WTC11 (cell line): Measurements from ENCODE around the gene SINHCAF. TPM values are rescaled to one million over a fixed set of nuclear protein-coding genes. Genes with fewer than 3 reads are reported as not detected.
A peak's percentile ranks its signal among the peaks of the same experiment; 100 is the strongest.

ENCODE experiments used
- ATAC-seq: fragments of 200-7000 bp; cut with Tn5 transposase; 2 replicates; pipeline ENCODE4 v1.10.0; 2021; ENCODE audit warnings: mild to moderate bottlenecking, moderate library complexity
- CTCF ChIA-PET: fragments of 300-600 bp; sonication (Branson Sonifier 250); formaldehyde crosslinking; loops from one replicate; lab custom pipeline; 2021; ENCODE audit warnings: antibody characterized with exemption; lab: Charles Lee
- POLR2A ChIA-PET: fragments of 350-600 bp; sonication (Branson Sonifier 250); formaldehyde crosslinking; loops from one replicate; lab custom pipeline; 2021; ENCODE audit warnings: antibody characterized with exemption; lab: Charles Lee
- DNase-seq: peaks from one replicate; pipeline ENCODE4 v3.0.0; 2021; ENCODE audit warnings: low spot score
- H3K27ac Mint-ChIP-seq: 2 replicates; pipeline ENCODE4 v1.8.0; 2021; ENCODE audit warnings: mixed read lengths
- H3K27me3 Mint-ChIP-seq: 2 replicates; pipeline ENCODE4 v1.8.0; 2021; ENCODE audit warnings: low read depth, mild to moderate bottlenecking, moderate library complexity, mixed read lengths
- H3K36me3 Mint-ChIP-seq: 2 replicates; pipeline ENCODE4 v1.8.0; 2021; ENCODE audit warnings: mixed read lengths
- H3K4me1 Mint-ChIP-seq: 2 replicates; pipeline ENCODE4 v1.8.0; 2022; ENCODE audit warnings: mixed read lengths
- H3K4me3 Mint-ChIP-seq: 2 replicates; pipeline ENCODE4 v1.8.0; 2021; ENCODE audit warnings: mild to moderate bottlenecking, moderate library complexity, mixed read lengths
- H3K9me3 Mint-ChIP-seq: 2 replicates; pipeline ENCODE4 v1.8.0; 2021; ENCODE audit warnings: mixed read lengths
- ATF1 ChIP-seq: sonication (generic); formaldehyde crosslinking; IDR thresholded peaks from 2 replicates; pipeline ENCODE4 v1.8.1; 2023; ENCODE audit warnings: mild to moderate bottlenecking, moderate library complexity, missing genetic modification reagents
- ELF4 ChIP-seq: sonication (generic); formaldehyde crosslinking; IDR thresholded peaks from 2 replicates; pipeline ENCODE4 v1.8.1; 2022; ENCODE audit warnings: low read depth, mild to moderate bottlenecking, moderate library complexity, missing genetic modification reagents
- ETV6 ChIP-seq: sonication (generic); formaldehyde crosslinking; IDR thresholded peaks from 2 replicates; pipeline ENCODE4 v1.8.1; 2022; ENCODE audit warnings: mild to moderate bottlenecking, missing genetic modification reagents
- FOXJ3 ChIP-seq: sonication (generic); formaldehyde crosslinking; IDR thresholded peaks from 2 replicates; pipeline ENCODE4 v1.9.0; 2021; ENCODE audit warnings: missing genetic modification reagents, mild to moderate bottlenecking, borderline replicate concordance
- HMGXB4 ChIP-seq: sonication (generic); formaldehyde crosslinking; IDR thresholded peaks from 2 replicates; pipeline ENCODE4 v1.8.1; 2023; ENCODE audit warnings: mild to moderate bottlenecking, moderate library complexity, missing genetic modification reagents
- JUN ChIP-seq: sonication (generic); formaldehyde crosslinking; IDR thresholded peaks from 2 replicates; pipeline ENCODE4 v1.8.0; 2023; ENCODE audit warnings: mild to moderate bottlenecking, missing genetic modification reagents
- KAT7 ChIP-seq: sonication (generic); formaldehyde crosslinking; IDR thresholded peaks from 2 replicates; pipeline ENCODE4 v1.8.1; 2023; ENCODE audit warnings: missing genetic modification reagents, mild to moderate bottlenecking, borderline replicate concordance
- MAX ChIP-seq: sonication (generic); formaldehyde crosslinking; IDR thresholded peaks from 2 replicates; pipeline ENCODE4 v1.8.0; 2022; ENCODE audit warnings: mild to moderate bottlenecking, missing genetic modification reagents
- NFATC4 ChIP-seq: fragments of 250-450 bp; sonication (Bioruptor Pico); IDR thresholded peaks from 2 replicates; pipeline ENCODE4 v1.9.0; 2021; ENCODE audit warnings: mild to moderate bottlenecking
- STAT6 ChIP-seq: sonication (generic); formaldehyde crosslinking; conservative IDR thresholded peaks from 2 replicates; pipeline ENCODE4 v1.8.1; 2023; ENCODE audit warnings: mild to moderate bottlenecking, low read depth, missing genetic modification reagents, moderate library complexity
- USF1 ChIP-seq: sonication (generic); formaldehyde crosslinking; IDR thresholded peaks from 2 replicates; pipeline ENCODE4 v1.8.0; 2022; ENCODE audit warnings: mild to moderate bottlenecking, missing genetic modification reagents
- USF2 ChIP-seq: sonication (generic); formaldehyde crosslinking; IDR thresholded peaks from 2 replicates; pipeline ENCODE4 v1.8.1; 2023; ENCODE audit warnings: mild to moderate bottlenecking, missing genetic modification reagents, moderate library complexity
- ZNF281 ChIP-seq: sonication (generic); formaldehyde crosslinking; IDR thresholded peaks from 2 replicates; pipeline ENCODE4 v1.8.0; 2023; ENCODE audit warnings: mild to moderate bottlenecking, missing genetic modification reagents
- ZNF425 ChIP-seq: fragments of 250-450 bp; sonication (Bioruptor Pico); conservative IDR thresholded peaks from 2 replicates; pipeline ENCODE4 v1.9.0; 2021; ENCODE audit warnings: mild to moderate bottlenecking
- ZNF512 ChIP-seq: sonication (generic); formaldehyde crosslinking; IDR thresholded peaks from 2 replicates; pipeline ENCODE4 v1.8.1; 2022; ENCODE audit warnings: missing genetic modification reagents, borderline replicate concordance
- total RNA-seq: library from RNA; stranded (reverse); gene quantifications from 3 replicates; pipeline ENCODE4 v1.2.3, GENCODE V29; 2021

The SINHCAF gene
- total RNA-seq, 1 experiment from 2014 or later = 407 TPM

- TF ChIP-seq ATF1 (CRISPR knock-in tag) = no peak
- no peak for TF ChIP-seq ETV6
- no peak for TF ChIP-seq FOXJ3
- TF ChIP-seq MAX (CRISPR knock-in tag) = 0 out of 2 replicates have a peak, but pooled peaks have one; percentile 39
- TF ChIP-seq KAT7 (CRISPR knock-in tag) = 0 out of 2 replicates have a peak, but pooled peaks have one; percentile 30
- TF ChIP-seq NFATC4 (CRISPR knock-in tag) = no peak
- TF ChIP-seq JUN (CRISPR knock-in tag) = no peak
- no peak for TF ChIP-seq HMGXB4 (CRISPR knock-in tag)
- TF ChIP-seq USF1 = no peak
- TF ChIP-seq ELF4 (CRISPR knock-in tag) = no peak
- TF ChIP-seq ZNF512 (CRISPR knock-in tag) = no peak
- TF ChIP-seq USF2 (CRISPR knock-in tag) = no peak
- no peak for TF ChIP-seq STAT6 (CRISPR knock-in tag)
- no peak for TF ChIP-seq ZNF425 (CRISPR knock-in tag)
- TF ChIP-seq ZNF281 (CRISPR knock-in tag) = no peak
- H3K27ac Mint-ChIP-seq = peak overlapping the region; percentile 88
- peak; percentile 2; the same call in 1 of the 2 replicates for ATAC-seq
- H3K4me1 Mint-ChIP-seq = peaks cover 55% of the 10 kb centered on the region
- H3K27me3 Mint-ChIP-seq = no peaks in the 10 kb centered on the region
- H3K36me3 Mint-ChIP-seq = peaks cover 9% of the 10 kb centered on the region
- POLR2A ChIA-PET = interaction anchor here (0.7 to 2.8 kb wide), 6 partner anchors 9 to 63 kb away, joined by 3 to 26 read pairs (median 8); no protein-coding TSS in a partner anchor
- peak; percentile 29 for DNase-seq
- peak overlapping the region; percentile 99 for H3K4me3 Mint-ChIP-seq
- CTCF ChIA-PET = interaction anchor here (1.1 kb wide), 1 partner anchor 51 kb away, joined by 3 read pairs; no protein-coding TSS in a partner anchor
- no peaks in the 10 kb centered on the region for H3K9me3 Mint-ChIP-seq
Observed at GRCh38 chr12:31323391-31324115, 2.4 kb downstream of the SINHCAF start.
